GM23248 (cell line): ENCODE results near the gene ZNF536.

ENCODE experiments used
- EZH2 ChIP-seq: fragments of 200-600 bp; sonication (generic); IDR thresholded peaks from 2 replicates; pipeline ENCODE4 v1.6.1; 2018; ENCODE audit warnings: antibody characterized with exemption, mild to moderate bottlenecking; ENCODE audit not compliant: insufficient read depth, poor library complexity, severe bottlenecking
- EZH2phosphoT487 ChIP-seq: fragments of 200-600 bp; sonication (generic); IDR thresholded peaks from 2 replicates; pipeline ENCODE4 v1.6.1; 2018; ENCODE audit warnings: antibody characterized with exemption, moderate library complexity, mild to moderate bottlenecking, low read depth; ENCODE audit not compliant: insufficient read depth

DNA sequence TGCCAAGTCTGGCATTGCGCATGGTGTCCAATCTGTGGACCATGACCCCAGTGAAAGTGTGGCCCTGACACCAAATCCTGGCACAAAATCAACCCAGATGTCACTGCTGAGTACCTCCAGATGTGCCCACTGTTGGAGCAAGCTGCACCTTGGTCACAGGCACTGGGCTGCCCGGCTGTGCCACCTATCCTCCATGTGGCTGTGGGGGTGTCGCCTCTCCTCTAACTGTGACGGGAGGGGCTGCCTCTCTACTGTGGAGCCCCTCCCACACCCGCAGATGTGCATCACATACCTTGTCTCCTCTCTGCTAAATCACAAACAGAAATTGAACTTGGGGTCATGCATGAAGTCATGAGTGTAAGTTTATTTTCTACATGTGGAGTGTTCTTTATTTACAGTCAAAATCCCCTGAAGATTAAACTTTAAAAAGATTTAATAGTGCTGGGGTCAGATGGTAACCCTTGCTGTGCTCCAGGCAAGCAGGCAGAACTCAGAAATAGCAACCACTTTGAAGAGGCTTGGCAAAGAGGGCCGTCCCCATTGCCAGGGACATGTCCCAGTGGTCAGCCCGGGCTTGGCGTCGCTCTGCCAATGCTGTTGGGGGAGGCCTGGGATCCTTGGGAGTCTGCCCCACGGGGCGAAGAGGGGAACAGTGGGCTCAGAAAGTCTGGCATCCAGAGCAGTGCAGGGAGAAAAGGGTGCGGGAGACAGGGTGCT, 46.4 kb upstream of the ZNF536 start:
- no peak for TF ChIP-seq EZH2
- TF ChIP-seq EZH2phosphoT487 = no peak
